Measurements from ENCODE around the gene TRAPPC10.

TRAPPC10 gene

GRCh38 chr21:44049182-44049581 is 37.1 kb downstream of the TRAPPC10 start:
- no peaks in the 10 kb centered on the region for H4K20me1 ChIP-seq (ENCODE audit: insufficient read depth)
- H3K79me2 ChIP-seq (ENCODE audit: insufficient read depth, low read depth): peaks cover 42% of the 10 kb centered on the region
- H3K36me3 ChIP-seq (ENCODE audit: insufficient read depth): peaks cover 4% of the 10 kb centered on the region; the same call in 1 of the 2 replicates
- no peak overlapping the region for H3K4me3 ChIP-seq (IDR thresholded peaks at IDR 0.05; ENCODE audit: insufficient read depth, low read depth, low read length)
- TF ChIP-seq, protein P1, sequence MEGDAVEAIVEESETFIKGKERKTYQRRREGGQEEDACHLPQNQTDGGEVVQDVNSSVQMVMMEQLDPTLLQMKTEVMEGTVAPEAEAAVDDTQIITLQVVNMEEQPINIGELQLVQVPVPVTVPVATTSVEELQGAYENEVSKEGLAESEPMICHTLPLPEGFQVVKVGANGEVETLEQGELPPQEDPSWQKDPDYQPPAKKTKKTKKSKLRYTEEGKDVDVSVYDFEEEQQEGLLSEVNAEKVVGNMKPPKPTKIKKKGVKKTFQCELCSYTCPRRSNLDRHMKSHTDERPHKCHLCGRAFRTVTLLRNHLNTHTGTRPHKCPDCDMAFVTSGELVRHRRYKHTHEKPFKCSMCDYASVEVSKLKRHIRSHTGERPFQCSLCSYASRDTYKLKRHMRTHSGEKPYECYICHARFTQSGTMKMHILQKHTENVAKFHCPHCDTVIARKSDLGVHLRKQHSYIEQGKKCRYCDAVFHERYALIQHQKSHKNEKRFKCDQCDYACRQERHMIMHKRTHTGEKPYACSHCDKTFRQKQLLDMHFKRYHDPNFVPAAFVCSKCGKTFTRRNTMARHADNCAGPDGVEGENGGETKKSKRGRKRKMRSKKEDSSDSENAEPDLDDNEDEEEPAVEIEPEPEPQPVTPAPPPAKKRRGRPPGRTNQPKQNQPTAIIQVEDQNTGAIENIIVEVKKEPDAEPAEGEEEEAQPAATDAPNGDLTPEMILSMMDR (conservative IDR thresholded peaks at IDR 0.05; ENCODE audit: low read depth, low read length): no peak
- no peaks in the 10 kb centered on the region for H3K27me3 ChIP-seq (ENCODE audit: insufficient read depth, low read depth)
- H3K4me2 ChIP-seq: no peak overlapping the region
- no peak overlapping the region for H2AFZ ChIP-seq (ENCODE audit: low read depth)
- no peak overlapping the region for H3K9ac ChIP-seq
- H3K4me1 ChIP-seq (ENCODE audit: low read depth, poor library complexity, severe bottlenecking): no peaks in the 10 kb centered on the region
- no peak overlapping the region for H3K27ac ChIP-seq

DNA sequence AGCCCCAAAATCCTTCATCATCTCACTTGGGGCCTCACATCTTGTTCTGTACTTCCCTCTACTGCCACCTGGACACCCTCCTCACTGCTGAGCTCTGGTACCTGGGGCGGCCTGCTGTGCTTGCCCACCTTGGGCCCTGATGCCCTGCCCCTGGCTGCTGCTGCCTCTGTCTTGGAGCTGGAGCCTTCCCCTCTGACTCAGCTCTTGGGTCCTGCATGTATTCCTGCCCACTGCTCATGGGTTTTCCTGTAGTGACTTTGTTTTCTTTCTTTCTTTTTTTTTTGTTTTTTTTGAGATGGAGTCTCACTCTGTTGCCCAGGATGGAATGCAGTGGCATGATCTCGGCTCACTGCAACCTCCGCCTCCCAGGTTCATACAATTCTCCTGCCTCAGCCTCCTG is 37.5 kb downstream of the TRAPPC10 start:
- H3K4me2 ChIP-seq: no peak overlapping the region
- no peak overlapping the region for H3K9ac ChIP-seq
- peaks cover 46% of the 10 kb centered on the region for H3K79me2 ChIP-seq (ENCODE audit: insufficient read depth, low read depth)
- no peak overlapping the region for H3K27ac ChIP-seq
- no peak overlapping the region for H2AFZ ChIP-seq (ENCODE audit: low read depth)
- H3K4me1 ChIP-seq (ENCODE audit: low read depth, poor library complexity, severe bottlenecking): no peaks in the 10 kb centered on the region
- peaks cover 4% of the 10 kb centered on the region; the same call in 1 of the 2 replicates for H3K36me3 ChIP-seq (ENCODE audit: insufficient read depth)
- H3K4me3 ChIP-seq (IDR thresholded peaks at IDR 0.05; ENCODE audit: insufficient read depth, low read depth, low read length): no peak overlapping the region
- H3K27me3 ChIP-seq (ENCODE audit: insufficient read depth, low read depth): no peaks in the 10 kb centered on the region
- no peaks in the 10 kb centered on the region for H4K20me1 ChIP-seq (ENCODE audit: insufficient read depth)
- TF ChIP-seq, protein P1 (conservative IDR thresholded peaks at IDR 0.05; ENCODE audit: low read depth, low read length): no peak

- Histone ChIP-seq H3K36me3 (ENCODE audit: insufficient read depth) (peaks cover 4% of the 10 kb centered on the region; the same call in 1 of the 2 replicates), H3K9ac (no peak overlapping the region), H2AFZ (ENCODE audit: low read depth) (no peak overlapping the region), H3K27ac (no peak overlapping the region), H3K79me2 (ENCODE audit: insufficient read depth, low read depth) (peaks cover 43% of the 10 kb centered on the region), H4K20me1 (ENCODE audit: insufficient read depth) (no peaks in the 10 kb centered on the region), H3K4me1 (ENCODE audit: low read depth, poor library complexity, severe bottlenecking) (no peaks in the 10 kb centered on the region), H3K27me3 (ENCODE audit: insufficient read depth, low read depth) (no peaks in the 10 kb centered on the region), H3K4me3 (IDR thresholded peaks at IDR 0.05; ENCODE audit: insufficient read depth, low read depth, low read length) (no peak overlapping the region), H3K4me2 (no peak overlapping the region)
- TF ChIP-seq, protein P1 (conservative IDR thresholded peaks at IDR 0.05; ENCODE audit: low read depth, low read length): no peak
These were observed 38.2 kb downstream of the TRAPPC10 start for GRCh38 chr21:44050276-44050675.

- TF ChIP-seq, protein P1 (conservative IDR thresholded peaks at IDR 0.05; ENCODE audit: low read depth, low read length): no peak
- Histone ChIP-seq H3K27me3 (ENCODE audit: insufficient read depth, low read depth) (no peaks in the 10 kb centered on the region), H3K4me2 (no peak overlapping the region), H3K4me3 (IDR thresholded peaks at IDR 0.05; ENCODE audit: insufficient read depth, low read depth, low read length) (no peak overlapping the region), H2AFZ (ENCODE audit: low read depth) (no peak overlapping the region), H4K20me1 (ENCODE audit: insufficient read depth) (no peaks in the 10 kb centered on the region), H3K79me2 (ENCODE audit: insufficient read depth, low read depth) (peaks cover 40% of the 10 kb centered on the region), H3K27ac (no peak overlapping the region), H3K9ac (no peak overlapping the region), H3K4me1 (ENCODE audit: low read depth, poor library complexity, severe bottlenecking) (no peaks in the 10 kb centered on the region), H3K36me3 (ENCODE audit: insufficient read depth) (peaks cover 4% of the 10 kb centered on the region; the same call in 1 of the 2 replicates)
These were observed 39.4 kb downstream of the TRAPPC10 start for GRCh38 chr21:44051462-44051941.
